Measurements from ENCODE around the gene WNT3.

WNT3 gene

DNA sequence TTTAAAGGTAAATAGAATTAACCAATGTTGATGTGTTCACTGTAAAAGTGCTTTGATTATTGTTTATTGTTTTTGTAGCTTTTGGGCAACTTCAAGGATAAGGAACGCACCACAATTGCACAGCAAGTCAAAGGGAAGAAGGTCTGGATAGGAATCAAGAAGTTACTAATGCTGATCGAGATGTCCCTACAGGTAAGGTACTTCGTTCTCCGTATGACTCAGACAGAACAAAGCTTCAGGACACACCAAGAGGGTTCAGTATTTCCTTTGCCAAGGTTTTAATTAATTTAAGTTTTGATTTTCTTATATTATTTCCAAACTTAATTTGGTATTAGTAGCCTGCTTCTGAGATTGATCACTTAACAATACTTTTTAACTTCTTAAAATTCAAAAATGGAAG, 67.1 kb downstream of the WNT3 start:
- Histone ChIP-seq H3K14ac (ENCODE audit: low read length in 2 of 2) (no peak overlapping the region), H3K4ac (ENCODE audit: low read depth in 1 of 2, low read length in 2 of 2) (no peak overlapping the region), H2BK120ac (ENCODE audit: low read depth, low read length) (no peak overlapping the region), H4K91ac (ENCODE audit: low read length) (no peak overlapping the region), H2BK12ac (ENCODE audit: low read length in 2 of 2) (no peak overlapping the region), H3K18ac (ENCODE audit: low read depth in 1 of 2, low read length in 2 of 2) (no peak overlapping the region), H2AFZ (ENCODE audit: low read depth, low read length) (no peak overlapping the region), H3K9me3 (ENCODE audit: control insufficient read depth, low read length) (no peaks in the 10 kb centered on the region), H3K79me1 (replicated peaks; ENCODE audit: low read length, poor library complexity, severe bottlenecking) (no peaks in the 10 kb centered on the region), H3K27ac (ENCODE audit: low read length, poor library complexity, severe bottlenecking) (no peak overlapping the region), H3K23ac (ENCODE audit: low read length in 2 of 2) (no peak overlapping the region), H3K4me1 (ENCODE audit: control insufficient read depth, insufficient read depth, low read depth, low read length) (no peaks in the 10 kb centered on the region), H4K8ac (ENCODE audit: low read length) (no peak overlapping the region), H2BK15ac (ENCODE audit: low read depth, poor library complexity, severe bottlenecking) (no peak overlapping the region), H2BK5ac (ENCODE audit: low read depth, low read length, poor library complexity, severe bottlenecking) (no peak overlapping the region), H3K36me3 (ENCODE audit: control insufficient read depth in 1 of 2, insufficient read depth in 2 of 2, low read depth in 1 of 2, low read length in 2 of 2) (peaks cover 16 to 72% of the 10 kb centered on the region in 2 experiments), H3K9ac (ENCODE audit: low read length) (no peak overlapping the region), H3K4me3 (ENCODE audit: insufficient read depth in 1 of 2, low read depth in 1 of 2, low read length in 2 of 2) (no peak overlapping the region), H2AK5ac (ENCODE audit: low read length, severe bottlenecking) (no peak overlapping the region), H3K4me2 (ENCODE audit: low read length, poor library complexity, severe bottlenecking) (no peak overlapping the region), H3K27me3 (ENCODE audit: control insufficient read depth in 1 of 2, insufficient read depth in 1 of 2, low read length in 2 of 2) (no peaks in the 10 kb centered on the region)
- WGBS = 98% methylated on average over 4 of the region's 4 CpGs
- DNase-seq = no peak

DNA sequence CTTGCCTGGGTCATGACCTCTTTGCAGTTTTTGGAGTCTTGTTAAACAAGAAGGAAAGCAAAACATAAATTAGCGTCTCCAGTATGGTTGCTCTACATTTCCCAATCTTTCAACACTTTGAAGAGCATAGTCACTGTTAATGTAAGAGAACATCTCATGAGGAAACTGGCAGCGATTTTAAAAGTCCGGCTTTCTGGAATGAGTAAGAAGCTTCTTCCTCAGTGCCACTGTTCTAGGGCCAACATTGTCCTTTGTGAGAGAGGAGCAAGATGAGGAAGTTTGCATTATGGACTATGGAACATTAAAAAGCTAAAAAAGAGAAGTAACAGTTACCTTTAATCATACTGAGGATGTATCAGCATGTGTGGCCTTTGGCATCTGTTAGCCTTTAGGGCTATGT, 73.1 kb downstream of the WNT3 start:
- no peak overlapping the region for H3K4me2 ChIP-seq (ENCODE audit: low read length, poor library complexity, severe bottlenecking)
- no peaks in the 10 kb centered on the region for H3K9me3 ChIP-seq (ENCODE audit: control insufficient read depth, low read length)
- H2BK120ac ChIP-seq (ENCODE audit: low read depth, low read length) = no peak overlapping the region
- H3K9ac ChIP-seq (ENCODE audit: low read length) = no peak overlapping the region
- H2BK12ac ChIP-seq (ENCODE audit: low read length in 2 of 2) = no peak overlapping the region
- DNase-seq = no peak
- no peak overlapping the region for H3K18ac ChIP-seq (ENCODE audit: low read depth in 1 of 2, low read length in 2 of 2)
- no peaks in the 10 kb centered on the region for H3K27me3 ChIP-seq (ENCODE audit: control insufficient read depth in 1 of 2, insufficient read depth in 1 of 2, low read length in 2 of 2)
- WGBS = 92% methylated on average over 3 of the region's 3 CpGs
- no peak overlapping the region for H3K27ac ChIP-seq (ENCODE audit: low read length, poor library complexity, severe bottlenecking)
- H4K91ac ChIP-seq (ENCODE audit: low read length) = no peak overlapping the region
- H4K8ac ChIP-seq (ENCODE audit: low read length) = no peak overlapping the region
- no peak overlapping the region for H2BK5ac ChIP-seq (ENCODE audit: low read depth, low read length, poor library complexity, severe bottlenecking)
- peaks cover 3 to 25% of the 10 kb centered on the region in 2 experiments for H3K36me3 ChIP-seq (ENCODE audit: control insufficient read depth in 1 of 2, insufficient read depth in 2 of 2, low read depth in 1 of 2, low read length in 2 of 2)
- H3K4me1 ChIP-seq (ENCODE audit: control insufficient read depth, insufficient read depth, low read depth, low read length) = peaks cover 12% of the 10 kb centered on the region
- H3K23ac ChIP-seq (ENCODE audit: low read length in 2 of 2) = no peak overlapping the region
- peaks cover 2% of the 10 kb centered on the region for H3K79me1 ChIP-seq (replicated peaks; ENCODE audit: low read length, poor library complexity, severe bottlenecking)
- no peak overlapping the region for H2AK5ac ChIP-seq (ENCODE audit: low read length, severe bottlenecking)
- no peak overlapping the region for H3K14ac ChIP-seq (ENCODE audit: low read length in 2 of 2)
- no peak overlapping the region for H2BK15ac ChIP-seq (ENCODE audit: low read depth, poor library complexity, severe bottlenecking)
- no peak overlapping the region for H2AFZ ChIP-seq (ENCODE audit: low read depth, low read length)
- no peak overlapping the region for H3K4ac ChIP-seq (ENCODE audit: low read depth in 1 of 2, low read length in 2 of 2)
- H3K4me3 ChIP-seq (ENCODE audit: insufficient read depth in 1 of 2, low read depth in 1 of 2, low read length in 2 of 2) = no peak overlapping the region

DNA sequence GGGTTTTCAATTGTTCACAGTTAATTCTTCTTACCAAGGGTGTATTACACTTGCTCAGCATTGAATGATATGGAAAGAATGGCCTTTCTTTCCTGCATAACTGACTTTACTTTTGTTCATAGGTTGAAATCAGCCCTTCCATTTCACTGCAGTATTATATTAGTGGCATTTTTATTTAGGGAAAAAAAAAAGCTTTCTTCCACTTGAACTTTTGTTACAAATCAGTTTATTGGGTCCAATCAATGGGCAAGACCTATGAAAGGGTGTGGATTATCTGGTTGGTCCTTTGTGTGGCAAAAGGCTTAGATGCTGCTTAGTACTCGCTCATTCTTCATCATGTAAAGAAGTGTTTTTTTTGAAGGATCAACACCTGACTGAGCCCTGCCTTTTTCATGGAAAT, 74.1 kb downstream of the WNT3 start:
- no peak for DNase-seq
- no peak overlapping the region for H3K23ac ChIP-seq (ENCODE audit: low read length in 2 of 2)
- H2BK12ac ChIP-seq (ENCODE audit: low read length in 2 of 2) = no peak overlapping the region
- no peak overlapping the region for H2BK15ac ChIP-seq (ENCODE audit: low read depth, poor library complexity, severe bottlenecking)
- H2BK5ac ChIP-seq (ENCODE audit: low read depth, low read length, poor library complexity, severe bottlenecking) = no peak overlapping the region
- no peak overlapping the region for H3K4me3 ChIP-seq (ENCODE audit: insufficient read depth in 1 of 2, low read depth in 1 of 2, low read length in 2 of 2)
- no peak overlapping the region for H4K8ac ChIP-seq (ENCODE audit: low read length)
- no peak overlapping the region for H3K27ac ChIP-seq (ENCODE audit: low read length, poor library complexity, severe bottlenecking)
- H2AK5ac ChIP-seq (ENCODE audit: low read length, severe bottlenecking) = no peak overlapping the region
- H3K4ac ChIP-seq (ENCODE audit: low read depth in 1 of 2, low read length in 2 of 2) = no peak overlapping the region
- H3K18ac ChIP-seq (ENCODE audit: low read depth in 1 of 2, low read length in 2 of 2) = no peak overlapping the region
- H3K79me1 ChIP-seq (replicated peaks; ENCODE audit: low read length, poor library complexity, severe bottlenecking) = peaks cover 2% of the 10 kb centered on the region
- H3K4me1 ChIP-seq (ENCODE audit: control insufficient read depth, insufficient read depth, low read depth, low read length) = peaks cover 12% of the 10 kb centered on the region
- H3K27me3 ChIP-seq (ENCODE audit: control insufficient read depth in 1 of 2, insufficient read depth in 1 of 2, low read length in 2 of 2) = no peaks in the 10 kb centered on the region
- H4K91ac ChIP-seq (ENCODE audit: low read length) = no peak overlapping the region
- H2AFZ ChIP-seq (ENCODE audit: low read depth, low read length) = no peak overlapping the region
- H3K4me2 ChIP-seq (ENCODE audit: low read length, poor library complexity, severe bottlenecking) = no peak overlapping the region
- H3K14ac ChIP-seq (ENCODE audit: low read length in 2 of 2) = no peak overlapping the region
- H3K36me3 ChIP-seq (ENCODE audit: control insufficient read depth in 1 of 2, insufficient read depth in 2 of 2, low read depth in 1 of 2, low read length in 2 of 2) = peaks cover 0 to 18% of the 10 kb centered on the region in 2 experiments
- H3K9ac ChIP-seq (ENCODE audit: low read length) = no peak overlapping the region
- 100% methylated on average over 1 of the region's 1 CpG for WGBS
- no peaks in the 10 kb centered on the region for H3K9me3 ChIP-seq (ENCODE audit: control insufficient read depth, low read length)
- no peak overlapping the region for H2BK120ac ChIP-seq (ENCODE audit: low read depth, low read length)

DNA sequence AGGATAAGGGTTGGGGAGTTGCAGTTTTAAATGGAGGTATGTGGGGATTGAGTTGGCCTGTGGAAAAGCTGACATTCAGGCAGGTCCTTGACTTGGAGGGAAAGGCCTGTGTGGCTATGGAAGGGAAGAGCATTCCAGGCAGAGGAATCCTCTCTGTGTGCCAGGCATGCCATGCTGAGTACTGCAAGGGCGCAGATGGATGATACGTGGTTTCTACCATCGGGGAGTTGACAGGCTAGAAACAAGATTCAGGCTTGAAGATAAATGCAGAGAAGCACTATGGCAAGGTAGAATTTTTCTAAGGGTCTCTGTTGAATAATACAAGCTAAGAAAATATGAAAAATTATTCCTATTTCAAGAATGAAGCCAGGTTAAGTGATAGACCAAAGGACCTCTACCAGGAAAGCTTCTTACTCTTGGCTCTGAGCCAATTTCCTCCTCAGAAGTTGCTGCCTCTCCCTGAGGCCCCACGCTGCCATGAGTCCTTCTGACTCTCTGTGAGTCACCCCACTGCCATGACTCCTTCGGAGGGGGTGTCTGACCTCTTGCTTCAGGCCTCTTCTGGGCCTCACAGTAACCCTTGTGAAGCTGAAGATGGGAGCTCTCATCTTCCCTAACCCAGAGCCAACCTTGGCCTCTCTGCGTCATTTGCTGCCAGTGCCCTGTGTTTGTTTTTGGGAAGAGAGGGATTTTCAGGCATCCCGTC, 75.8 kb downstream of the WNT3 start:
- H3K23ac ChIP-seq (ENCODE audit: low read length in 2 of 2) = no peak overlapping the region

More for the DNA sequence above, 75.8 kb downstream of the WNT3 start:
- peaks cover 12% of the 10 kb centered on the region for H3K4me1 ChIP-seq (ENCODE audit: control insufficient read depth, insufficient read depth, low read depth, low read length)
- no peak overlapping the region for H2BK15ac ChIP-seq (ENCODE audit: low read depth, poor library complexity, severe bottlenecking)
- 47% methylated on average over 7 of the region's 7 CpGs for WGBS
- no peaks in the 10 kb centered on the region for H3K27me3 ChIP-seq (ENCODE audit: control insufficient read depth in 1 of 2, insufficient read depth in 1 of 2, low read length in 2 of 2)
- peak overlapping the region; percentile 36 for H3K9ac ChIP-seq (ENCODE audit: low read length)
- peak overlapping the region in 1 of 2 experiments; percentile 34 for H3K4me3 ChIP-seq (ENCODE audit: insufficient read depth in 1 of 2, low read depth in 1 of 2, low read length in 2 of 2)
- H2AK5ac ChIP-seq (ENCODE audit: low read length, severe bottlenecking) = no peak overlapping the region
- no peaks in the 10 kb centered on the region for H3K9me3 ChIP-seq (ENCODE audit: control insufficient read depth, low read length)
- H2BK12ac ChIP-seq (ENCODE audit: low read length in 2 of 2) = no peak overlapping the region
- H3K79me1 ChIP-seq (replicated peaks; ENCODE audit: low read length, poor library complexity, severe bottlenecking) = peaks cover 2% of the 10 kb centered on the region
- H3K27ac ChIP-seq (ENCODE audit: low read length, poor library complexity, severe bottlenecking) = peak overlapping the region; percentile 72
- no peak overlapping the region for H4K91ac ChIP-seq (ENCODE audit: low read length)
- H3K36me3 ChIP-seq (ENCODE audit: control insufficient read depth in 1 of 2, insufficient read depth in 2 of 2, low read depth in 1 of 2, low read length in 2 of 2) = peaks cover 0 to 10% of the 10 kb centered on the region in 2 experiments
- peak overlapping the region in 1 of 2 experiments; percentile 6 for H3K14ac ChIP-seq (ENCODE audit: low read length in 2 of 2)
- no peak overlapping the region for H2BK120ac ChIP-seq (ENCODE audit: low read depth, low read length)
- peak; percentile 89 for DNase-seq
- no peak overlapping the region for H3K4ac ChIP-seq (ENCODE audit: low read depth in 1 of 2, low read length in 2 of 2)
- no peak overlapping the region for H2BK5ac ChIP-seq (ENCODE audit: low read depth, low read length, poor library complexity, severe bottlenecking)
- no peak overlapping the region for H2AFZ ChIP-seq (ENCODE audit: low read depth, low read length)
- peak overlapping the region in 1 of 2 experiments; percentile 18 for H3K18ac ChIP-seq (ENCODE audit: low read depth in 1 of 2, low read length in 2 of 2)
- no peak overlapping the region for H4K8ac ChIP-seq (ENCODE audit: low read length)
- no peak overlapping the region for H3K4me2 ChIP-seq (ENCODE audit: low read length, poor library complexity, severe bottlenecking)
